GM21786 (cell line): ENCODE results near the gene GSTA3.
"Not testable (repeated sequence)": the region's sequence is repeated elsewhere in the genome, so short reads cannot be mapped to it uniquely, and the experiment has no call there.

Experiments used
- ATAC-seq: cut with Tn5 transposase; IDR thresholded peaks from one replicate; pipeline ENCODE4 v1.9.1; 2021; ENCODE audit not compliant: unreplicated experiment

The GSTA3 gene

DNA sequence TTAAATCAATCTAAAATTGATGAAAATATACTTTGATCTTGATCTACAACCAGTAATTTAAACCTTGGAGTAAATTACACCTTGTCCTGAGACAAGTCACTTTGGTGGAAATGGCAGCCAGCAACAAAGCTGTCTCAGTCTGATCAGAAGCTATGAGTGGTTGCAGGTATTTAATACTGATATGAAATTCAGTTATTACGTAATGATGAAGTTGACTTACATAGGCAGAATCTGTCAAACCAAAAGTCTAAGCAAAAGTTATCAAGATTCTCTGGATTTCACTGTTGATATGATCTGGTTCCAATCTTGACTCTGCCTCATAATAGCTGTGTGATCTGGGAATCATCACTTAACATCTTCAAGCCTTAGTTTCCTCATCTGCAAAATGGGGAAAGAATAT lies 41.3 kb downstream of the GSTA3 start:
- no peak for ATAC-seq

DNA sequence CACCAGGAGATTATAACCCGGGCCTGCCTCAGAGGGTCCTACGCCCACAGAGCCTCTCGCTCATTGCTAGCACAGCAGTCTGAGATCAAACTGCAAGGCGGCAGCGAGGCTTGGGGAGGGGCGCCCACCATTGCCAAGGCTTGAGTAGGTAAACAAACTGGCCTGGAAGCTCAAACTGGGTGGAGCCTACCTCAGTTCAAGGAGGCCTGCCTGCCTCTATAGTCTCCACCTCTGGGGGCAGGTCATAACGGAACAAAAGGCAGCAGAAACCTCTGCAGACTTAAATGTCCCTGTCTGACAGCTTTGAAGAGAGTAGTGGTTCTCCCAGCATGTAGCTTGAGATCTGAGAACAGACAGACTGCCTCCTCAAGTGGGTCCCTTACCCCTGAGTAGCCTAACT lies 48.3 kb downstream of the GSTA3 start:
- ATAC-seq: not testable (repeated sequence)

DNA sequence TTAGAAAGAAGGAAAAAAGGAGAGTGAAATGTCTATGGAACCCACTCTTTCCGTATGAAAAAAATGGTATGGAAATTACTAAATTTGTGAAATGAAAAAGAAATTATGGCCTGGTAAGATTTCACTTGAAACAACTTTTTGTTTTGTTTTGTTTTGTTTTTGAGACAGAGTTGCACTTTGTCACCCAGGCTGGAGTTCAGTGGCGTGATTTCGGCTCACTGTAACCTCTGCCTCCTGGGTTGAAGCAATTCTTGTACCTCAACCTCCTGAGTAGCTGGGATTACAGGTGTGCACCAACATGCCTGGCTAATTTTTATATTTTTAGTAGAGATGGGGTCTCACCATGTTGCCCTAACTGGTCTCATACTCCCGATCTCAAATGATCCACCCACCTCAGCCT lies 51.1 kb downstream of the GSTA3 start:
- no peak for ATAC-seq

- not testable (repeated sequence) for ATAC-seq
Observed at GRCh38 chr6:52856137-52856536, 53.4 kb downstream of the GSTA3 start.

GRCh38 chr6:52849137-52849536 lies 60.4 kb downstream of the GSTA3 start:
- no peak for ATAC-seq
